HEK293 (cell line): Measurements from ENCODE around the gene EPHA6.

Experiments
- ZNF169 ChIP-seq: fragments of 450-650 bp; formaldehyde crosslinking; IDR thresholded peaks from 2 replicates; pipeline ENCODE4 v1.5.1; 2016; ENCODE audit warnings: missing biosample characterization, missing genetic modification characterization
- ZNF561 ChIP-seq: fragments of 450-650 bp; IDR thresholded peaks from 2 replicates; pipeline ENCODE4 v1.5.1; 2018; ENCODE audit warnings: missing biosample characterization, missing genetic modification characterization, borderline replicate concordance
- TF ChIP-seq, protein P1 (sequence below): fragments of 450-650 bp; formaldehyde crosslinking; IDR thresholded peaks from 2 replicates; pipeline ENCODE4 v1.5.1; 2016; ENCODE audit warnings: missing biosample characterization, missing genetic modification characterization
- TF ChIP-seq, protein P2 (sequence below): fragments of 450-650 bp; IDR thresholded peaks from 2 replicates; pipeline ENCODE4 v1.5.1; 2018; ENCODE audit warnings: missing biosample characterization, missing genetic modification characterization

DNA sequence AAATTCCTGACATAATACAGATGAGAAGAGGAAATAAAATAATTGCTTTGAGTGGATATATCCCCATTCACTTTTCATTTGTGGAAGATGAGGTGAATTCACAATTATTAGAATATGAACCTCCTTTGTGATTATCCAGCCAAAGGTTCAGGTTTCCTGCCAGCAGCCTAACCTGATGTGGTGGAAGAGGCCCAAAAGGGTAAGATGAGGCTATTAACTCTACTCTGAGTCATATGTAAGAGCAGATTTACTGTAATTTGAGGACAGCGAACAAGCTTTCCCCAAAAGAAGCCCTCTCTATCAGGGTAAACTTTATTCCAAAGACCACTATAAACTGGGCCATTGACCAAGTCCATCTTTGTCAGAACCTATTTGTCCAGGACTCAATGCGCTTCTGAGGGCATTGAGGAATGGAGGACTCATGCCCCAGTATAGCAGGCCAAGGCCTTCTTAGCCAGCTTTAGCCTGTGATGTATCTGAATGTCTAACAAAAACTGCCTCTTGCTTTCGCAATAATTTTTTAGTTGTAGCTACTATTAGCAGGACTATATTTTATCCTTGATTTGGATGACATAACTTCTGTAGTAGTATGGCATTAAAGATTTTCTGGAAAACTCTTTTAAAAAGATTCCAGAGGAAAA is 859.1 kb downstream of the EPHA6 start:
- TF ChIP-seq ZNF169 (tag by site-specific recombination): no peak
- TF ChIP-seq, protein P1, sequence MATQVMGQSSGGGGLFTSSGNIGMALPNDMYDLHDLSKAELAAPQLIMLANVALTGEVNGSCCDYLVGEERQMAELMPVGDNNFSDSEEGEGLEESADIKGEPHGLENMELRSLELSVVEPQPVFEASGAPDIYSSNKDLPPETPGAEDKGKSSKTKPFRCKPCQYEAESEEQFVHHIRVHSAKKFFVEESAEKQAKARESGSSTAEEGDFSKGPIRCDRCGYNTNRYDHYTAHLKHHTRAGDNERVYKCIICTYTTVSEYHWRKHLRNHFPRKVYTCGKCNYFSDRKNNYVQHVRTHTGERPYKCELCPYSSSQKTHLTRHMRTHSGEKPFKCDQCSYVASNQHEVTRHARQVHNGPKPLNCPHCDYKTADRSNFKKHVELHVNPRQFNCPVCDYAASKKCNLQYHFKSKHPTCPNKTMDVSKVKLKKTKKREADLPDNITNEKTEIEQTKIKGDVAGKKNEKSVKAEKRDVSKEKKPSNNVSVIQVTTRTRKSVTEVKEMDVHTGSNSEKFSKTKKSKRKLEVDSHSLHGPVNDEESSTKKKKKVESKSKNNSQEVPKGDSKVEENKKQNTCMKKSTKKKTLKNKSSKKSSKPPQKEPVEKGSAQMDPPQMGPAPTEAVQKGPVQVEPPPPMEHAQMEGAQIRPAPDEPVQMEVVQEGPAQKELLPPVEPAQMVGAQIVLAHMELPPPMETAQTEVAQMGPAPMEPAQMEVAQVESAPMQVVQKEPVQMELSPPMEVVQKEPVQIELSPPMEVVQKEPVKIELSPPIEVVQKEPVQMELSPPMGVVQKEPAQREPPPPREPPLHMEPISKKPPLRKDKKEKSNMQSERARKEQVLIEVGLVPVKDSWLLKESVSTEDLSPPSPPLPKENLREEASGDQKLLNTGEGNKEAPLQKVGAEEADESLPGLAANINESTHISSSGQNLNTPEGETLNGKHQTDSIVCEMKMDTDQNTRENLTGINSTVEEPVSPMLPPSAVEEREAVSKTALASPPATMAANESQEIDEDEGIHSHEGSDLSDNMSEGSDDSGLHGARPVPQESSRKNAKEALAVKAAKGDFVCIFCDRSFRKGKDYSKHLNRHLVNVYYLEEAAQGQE (tag by site-specific recombination): no peak
- TF ChIP-seq ZNF561 (tag by site-specific recombination): no peak
- TF ChIP-seq, protein P2, sequence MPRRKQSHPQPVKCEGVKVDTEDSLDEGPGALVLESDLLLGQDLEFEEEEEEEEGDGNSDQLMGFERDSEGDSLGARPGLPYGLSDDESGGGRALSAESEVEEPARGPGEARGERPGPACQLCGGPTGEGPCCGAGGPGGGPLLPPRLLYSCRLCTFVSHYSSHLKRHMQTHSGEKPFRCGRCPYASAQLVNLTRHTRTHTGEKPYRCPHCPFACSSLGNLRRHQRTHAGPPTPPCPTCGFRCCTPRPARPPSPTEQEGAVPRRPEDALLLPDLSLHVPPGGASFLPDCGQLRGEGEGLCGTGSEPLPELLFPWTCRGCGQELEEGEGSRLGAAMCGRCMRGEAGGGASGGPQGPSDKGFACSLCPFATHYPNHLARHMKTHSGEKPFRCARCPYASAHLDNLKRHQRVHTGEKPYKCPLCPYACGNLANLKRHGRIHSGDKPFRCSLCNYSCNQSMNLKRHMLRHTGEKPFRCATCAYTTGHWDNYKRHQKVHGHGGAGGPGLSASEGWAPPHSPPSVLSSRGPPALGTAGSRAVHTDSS (tag by site-specific recombination): no peak
